SK-N-SH treated with all-trans-retinoic acid at 6 μM for 48 hours (cell line): ENCODE data around the gene CASQ2.

Source experiments
- ARNTL ChIP-seq: fragments of 450-650 bp; formaldehyde crosslinking; IDR thresholded peaks from 2 replicates; pipeline ENCODE4 v1.5.0; 2020; ENCODE audit warnings: low read depth, mild to moderate bottlenecking, moderate library complexity, borderline replicate concordance
- CREB5 ChIP-seq: fragments of 250-450 bp; sonication (Bioruptor Pico); IDR thresholded peaks from 2 replicates; pipeline ENCODE4 v1.5.1; 2020; ENCODE audit warnings: low read depth, mild to moderate bottlenecking, moderate library complexity
- CSDC2 ChIP-seq: fragments of 250-450 bp; sonication (Bioruptor Pico); IDR thresholded peaks from 2 replicates; pipeline ENCODE4 v1.5.0; 2020; ENCODE audit warnings: mild to moderate bottlenecking, moderate library complexity
- CSRNP3 ChIP-seq: fragments of 250-450 bp; sonication (Bioruptor Pico); IDR thresholded peaks from 2 replicates; pipeline ENCODE4 v1.5.1; 2021; ENCODE audit warnings: mild to moderate bottlenecking, moderate library complexity
- GLIS3 ChIP-seq: fragments of 250-450 bp; sonication (Bioruptor Pico); IDR thresholded peaks from 2 replicates; pipeline ENCODE4 v1.5.0; 2020; ENCODE audit warnings: mild to moderate bottlenecking, moderate library complexity
- OSR1 ChIP-seq: fragments of 250-450 bp; sonication (Bioruptor Pico); IDR thresholded peaks from 2 replicates; pipeline ENCODE4 v1.8.0; 2022; ENCODE audit warnings: moderate library complexity, mild to moderate bottlenecking, inconsistent platforms
- PATZ1 ChIP-seq: fragments of 250-450 bp; sonication (Bioruptor Pico); IDR thresholded peaks from 2 replicates; pipeline ENCODE4 v1.8.0; 2020; ENCODE audit warnings: mild to moderate bottlenecking, moderate library complexity, borderline replicate concordance
- POU6F1 ChIP-seq: fragments of 250-450 bp; sonication (Bioruptor Pico); IDR thresholded peaks from 2 replicates; pipeline ENCODE4 v1.8.0; 2021; ENCODE audit warnings: low read depth, mild to moderate bottlenecking, moderate library complexity, borderline replicate concordance
- SNAI2 ChIP-seq: fragments of 250-450 bp; sonication (Bioruptor Pico); IDR thresholded peaks from 2 replicates; pipeline ENCODE4 v1.5.0; 2020; ENCODE audit warnings: mild to moderate bottlenecking, moderate library complexity
- ZC3H10 ChIP-seq: fragments of 250-450 bp; sonication (Bioruptor Pico); IDR thresholded peaks from 2 replicates; pipeline ENCODE4 v1.5.1; 2021; ENCODE audit warnings: mild to moderate bottlenecking, moderate library complexity
- ZFP30 ChIP-seq: fragments of 450-650 bp; formaldehyde crosslinking; IDR thresholded peaks from 2 replicates; pipeline ENCODE4 v1.5.0; 2022; ENCODE audit warnings: mild to moderate bottlenecking, moderate library complexity
- ZNF8 ChIP-seq: fragments of 450-650 bp; formaldehyde crosslinking; IDR thresholded peaks from 2 replicates; pipeline ENCODE4 v1.5.0; 2020; ENCODE audit warnings: mild to moderate bottlenecking, moderate library complexity

DNA sequence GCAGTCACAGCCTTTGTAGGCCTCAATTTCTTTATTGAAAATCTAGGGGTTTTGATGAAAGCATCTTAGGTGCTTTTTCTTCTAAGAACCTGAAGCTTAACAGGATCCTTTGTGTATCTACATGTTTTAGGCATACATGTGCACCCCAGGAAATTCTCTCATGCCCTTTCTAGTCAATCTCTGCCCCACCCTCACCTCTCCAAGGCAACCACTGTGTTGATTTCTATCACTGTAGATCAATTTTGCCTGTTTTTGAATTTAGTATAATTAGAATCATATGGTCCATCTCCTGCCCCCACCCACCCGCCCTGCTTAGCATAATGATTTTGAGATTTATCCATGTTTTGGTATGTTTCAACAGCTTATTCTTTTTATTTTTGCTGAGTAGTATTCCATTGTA is 107.4 kb downstream of the CASQ2 start:
- TF ChIP-seq ZC3H10 (CRISPR knock-in tag) (no peak), POU6F1 (CRISPR knock-in tag) (no peak), PATZ1 (no peak), ZFP30 (CRISPR knock-in tag) (no peak), CSDC2 (CRISPR knock-in tag) (no peak), CSRNP3 (no peak), CREB5 (CRISPR knock-in tag) (no peak), SNAI2 (CRISPR knock-in tag) (no peak), OSR1 (CRISPR knock-in tag) (no peak), ARNTL (CRISPR knock-in tag) (no peak), ZNF8 (CRISPR knock-in tag) (no peak), GLIS3 (CRISPR knock-in tag) (no peak)
